HS-5 (cell line): Measurements from ENCODE around the gene MACROD2.

Experiments used
- DNase-seq: peaks from one replicate; pipeline ENCODE4 v3.0.0-alpha.2; 2012; ENCODE audit warnings: low read depth

Gene MACROD2

GRCh38 chr20:14709439-14709838 is 714.1 kb downstream of the MACROD2 start:
- no peak for DNase-seq

GRCh38 chr20:14710951-14711350 is 715.6 kb downstream of the MACROD2 start:
- no peak for DNase-seq

- no peak for DNase-seq
Observed at GRCh38 chr20:14711652-14712051, 716.3 kb downstream of the MACROD2 start.

GRCh38 chr20:14712302-14712739 is 717.0 kb downstream of the MACROD2 start:
- DNase-seq: peak; percentile 76

- DNase-seq: no peak
Observed at GRCh38 chr20:14715400-14715799, 720.1 kb downstream of the MACROD2 start.

GRCh38 chr20:14716351-14716801 is 721.1 kb downstream of the MACROD2 start:
- DNase-seq: no peak

GRCh38 chr20:14717134-14717999 is 722.1 kb downstream of the MACROD2 start:
- DNase-seq: no peak

GRCh38 chr20:14720251-14720650 is 724.9 kb downstream of the MACROD2 start:
- DNase-seq: no peak

GRCh38 chr20:14721926-14722452 is 726.7 kb downstream of the MACROD2 start:
- no peak for DNase-seq

- DNase-seq: no peak
Observed at GRCh38 chr20:14723614-14724013, 728.3 kb downstream of the MACROD2 start.

GRCh38 chr20:14724036-14724435 is 728.7 kb downstream of the MACROD2 start:
- no peak for DNase-seq

- no peak for DNase-seq
Observed at GRCh38 chr20:14724468-14724867, 729.2 kb downstream of the MACROD2 start.

GRCh38 chr20:14726591-14726990 is 731.3 kb downstream of the MACROD2 start:
- DNase-seq: no peak

GRCh38 chr20:14727485-14728150 is 732.3 kb downstream of the MACROD2 start:
- DNase-seq: no peak

- DNase-seq: no peak
Observed at GRCh38 chr20:14729390-14729789, 734.1 kb downstream of the MACROD2 start.

GRCh38 chr20:14732343-14732742 is 737.0 kb downstream of the MACROD2 start:
- no peak for DNase-seq

GRCh38 chr20:14732996-14733395 is 737.7 kb downstream of the MACROD2 start:
- DNase-seq: no peak

GRCh38 chr20:14740380-14740779 is 745.1 kb downstream of the MACROD2 start:
- no peak for DNase-seq

- no peak for DNase-seq
Observed at GRCh38 chr20:14741616-14742015, 746.3 kb downstream of the MACROD2 start.

- DNase-seq: no peak
Observed at GRCh38 chr20:14744723-14745122, 749.4 kb downstream of the MACROD2 start.

GRCh38 chr20:14745830-14746229 is 750.5 kb downstream of the MACROD2 start:
- no peak for DNase-seq

- no peak for DNase-seq
Observed at GRCh38 chr20:14751191-14751590, 755.9 kb downstream of the MACROD2 start.

- no peak for DNase-seq
Observed at GRCh38 chr20:14757728-14758127, 762.4 kb downstream of the MACROD2 start.
